Astrocyte of the spinal cord (primary cell): ENCODE data around the gene LEMD1.

Experiments
- DNase-seq: peaks from one replicate; pipeline ENCODE4 v3.0.0; 2011; ENCODE audit warnings: low read depth, low spot score
- H3K4me3 ChIP-seq: 2 replicates; pipeline ENCODE4 v1.5.1; 2011; ENCODE audit warnings: low read depth, mild to moderate bottlenecking, low read length, moderate library complexity
- in situ Hi-C: cut with HindIII; loops from 2 replicates; pipeline ENCODE4 v1.10.0; 2017; ENCODE audit warnings: low sequenced_read_pairs
- TF ChIP-seq, protein P1 (sequence below): IDR thresholded peaks from 2 replicates; pipeline ENCODE4 v1.5.1; 2012; ENCODE audit warnings: low read depth, mild to moderate bottlenecking, low read length, inconsistent platforms

LEMD1 gene

DNA sequence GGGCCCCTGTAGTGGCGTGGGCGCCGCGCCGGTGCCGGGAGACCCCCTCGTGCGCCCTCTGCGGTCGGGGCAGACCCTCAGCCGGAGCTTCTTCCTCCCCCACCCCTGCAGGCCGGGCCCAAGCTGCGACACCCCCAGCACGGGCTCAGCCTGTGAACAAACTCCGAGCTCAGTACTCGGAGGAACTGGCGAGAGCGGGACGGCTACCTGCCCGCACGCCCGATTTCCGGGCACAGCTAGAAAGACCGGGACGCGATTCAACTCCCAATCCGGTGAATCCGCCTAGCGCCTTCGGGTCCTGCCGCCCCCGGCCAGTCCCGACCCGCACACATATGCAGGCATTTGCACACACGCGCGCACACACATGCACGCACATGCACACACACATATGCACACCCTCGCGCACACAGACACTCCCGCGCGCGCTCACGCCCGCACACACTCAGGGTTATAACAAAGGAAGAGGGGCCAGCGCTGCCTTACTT, 34.6 kb upstream of the LEMD1 start:
- TF ChIP-seq, protein P1, sequence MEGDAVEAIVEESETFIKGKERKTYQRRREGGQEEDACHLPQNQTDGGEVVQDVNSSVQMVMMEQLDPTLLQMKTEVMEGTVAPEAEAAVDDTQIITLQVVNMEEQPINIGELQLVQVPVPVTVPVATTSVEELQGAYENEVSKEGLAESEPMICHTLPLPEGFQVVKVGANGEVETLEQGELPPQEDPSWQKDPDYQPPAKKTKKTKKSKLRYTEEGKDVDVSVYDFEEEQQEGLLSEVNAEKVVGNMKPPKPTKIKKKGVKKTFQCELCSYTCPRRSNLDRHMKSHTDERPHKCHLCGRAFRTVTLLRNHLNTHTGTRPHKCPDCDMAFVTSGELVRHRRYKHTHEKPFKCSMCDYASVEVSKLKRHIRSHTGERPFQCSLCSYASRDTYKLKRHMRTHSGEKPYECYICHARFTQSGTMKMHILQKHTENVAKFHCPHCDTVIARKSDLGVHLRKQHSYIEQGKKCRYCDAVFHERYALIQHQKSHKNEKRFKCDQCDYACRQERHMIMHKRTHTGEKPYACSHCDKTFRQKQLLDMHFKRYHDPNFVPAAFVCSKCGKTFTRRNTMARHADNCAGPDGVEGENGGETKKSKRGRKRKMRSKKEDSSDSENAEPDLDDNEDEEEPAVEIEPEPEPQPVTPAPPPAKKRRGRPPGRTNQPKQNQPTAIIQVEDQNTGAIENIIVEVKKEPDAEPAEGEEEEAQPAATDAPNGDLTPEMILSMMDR: no peak
- H3K4me3 ChIP-seq: no peak overlapping the region
- in situ Hi-C loops: no loop called here
- no peak for DNase-seq

DNA sequence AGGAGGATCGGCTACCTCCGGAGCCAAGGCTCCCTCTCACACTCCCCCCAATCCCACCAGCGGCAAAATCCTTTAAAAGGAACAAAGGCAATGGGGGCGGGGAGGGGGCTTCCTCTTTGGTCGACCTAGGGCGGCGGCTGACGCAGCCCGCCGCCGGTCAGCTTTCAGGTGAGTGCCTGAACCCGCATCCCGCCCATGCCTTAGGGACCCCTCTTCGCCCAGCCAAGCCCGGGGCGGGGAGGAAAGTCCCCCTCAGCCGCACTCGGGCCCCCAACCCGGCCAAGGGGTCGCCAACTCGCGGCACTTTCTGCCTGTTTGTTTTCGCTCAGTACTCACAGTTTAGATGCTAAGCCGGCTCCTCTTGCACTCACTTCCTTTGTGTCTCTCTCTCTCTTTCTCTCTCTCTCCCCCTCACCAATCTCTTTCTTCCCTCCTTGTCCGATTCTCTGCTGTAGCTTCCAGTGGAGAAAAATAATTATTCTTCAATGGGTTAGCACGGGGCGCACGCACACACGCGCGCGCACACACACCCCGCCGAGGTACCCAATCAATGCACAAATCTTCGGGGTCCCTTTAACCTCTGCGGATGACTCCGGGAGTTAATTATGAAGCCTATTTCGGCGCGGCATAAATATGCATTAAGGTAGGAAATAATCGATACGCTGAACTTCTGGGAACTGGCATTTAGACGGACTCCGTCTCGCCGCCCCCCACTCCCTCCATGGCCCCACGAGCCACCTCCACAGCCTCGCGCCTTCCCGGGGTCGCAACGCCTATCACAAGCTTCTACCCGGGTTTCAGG, 33.9 kb upstream of the LEMD1 start, which contains the start of gene BLACAT1:
TSS of gene BLACAT1 (minus strand) at position 465 of the 802 bp plus-strand sequence.
- in situ Hi-C loops: no loop called here
- TF ChIP-seq, protein P1: no peak
- DNase-seq: no peak
- H3K4me3 ChIP-seq: no peak within 1 kb of the TSS

DNA sequence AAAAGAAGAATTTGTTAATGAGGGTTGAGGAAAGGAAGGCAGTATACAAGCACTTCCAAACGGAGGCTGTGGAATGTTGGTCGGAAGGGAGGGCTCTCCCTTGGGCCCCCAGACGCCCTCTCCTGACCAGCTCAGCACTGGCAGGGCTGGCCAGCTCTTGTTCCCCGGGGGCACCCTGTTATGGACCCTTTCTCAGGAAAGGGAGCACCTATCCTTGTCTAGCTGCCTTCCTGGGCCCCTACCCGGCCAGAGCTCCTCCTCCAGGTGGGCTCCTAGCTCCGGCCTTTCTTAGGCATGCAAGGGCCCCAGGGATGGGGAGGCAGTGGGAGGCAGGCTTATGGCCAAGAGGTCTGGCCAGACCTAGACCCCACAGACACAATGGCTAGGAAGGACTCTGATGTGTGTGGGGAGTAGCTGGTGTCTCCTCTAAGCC, 33.1 kb upstream of the LEMD1 start:
- in situ Hi-C loops: no loop called here
- no peak overlapping the region for H3K4me3 ChIP-seq
- DNase-seq: no peak
- TF ChIP-seq, protein P1: no peak

DNA sequence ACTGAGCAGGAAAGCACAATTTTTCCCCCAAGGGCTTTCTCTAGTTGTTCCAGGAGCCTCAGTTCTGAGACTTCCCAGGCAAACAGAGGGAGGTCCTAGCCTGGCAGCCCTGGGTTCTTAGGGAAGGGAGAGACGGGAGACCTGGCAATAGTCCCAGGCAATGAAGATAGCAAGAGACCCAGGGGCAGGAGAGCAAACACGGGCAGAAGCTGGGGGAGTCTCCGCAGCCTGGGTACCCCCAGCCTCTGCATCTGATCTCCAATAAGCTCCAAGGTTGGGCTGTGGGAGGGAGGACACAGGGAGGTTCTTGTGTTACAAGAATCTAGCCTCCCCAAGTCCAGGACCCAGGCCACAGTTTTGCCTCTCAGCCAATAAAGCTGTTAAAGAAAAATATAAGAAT, 31.6 kb upstream of the LEMD1 start:
- H3K4me3 ChIP-seq: no peak overlapping the region

DNA sequence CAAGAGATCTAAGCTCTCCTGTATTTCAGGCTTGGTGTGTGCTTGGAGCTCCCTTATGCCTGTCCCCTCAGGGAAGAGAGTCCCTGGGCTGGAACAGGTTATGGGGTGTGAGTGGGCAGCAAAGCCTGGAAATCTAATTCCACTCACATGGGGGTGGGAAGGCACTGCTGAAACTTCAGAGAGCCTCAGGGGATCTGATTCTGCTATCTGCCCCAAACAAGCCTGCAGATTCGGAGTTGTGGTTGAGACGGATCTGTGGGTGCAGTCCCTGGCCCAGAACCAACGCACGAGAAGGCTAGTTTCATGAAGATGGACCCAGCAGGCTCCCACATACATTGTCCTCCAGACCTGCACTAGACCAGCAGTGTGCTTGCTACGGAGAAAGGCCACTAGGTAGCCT, 31.1 kb upstream of the LEMD1 start:
- H3K4me3 ChIP-seq: no peak overlapping the region
- no peak for DNase-seq
- TF ChIP-seq, protein P1: no peak
- in situ Hi-C loops: no loop called here

More for the DNA sequence above, 31.6 kb upstream of the LEMD1 start:
- DNase-seq: no peak
- TF ChIP-seq, protein P1: no peak
- in situ Hi-C loops: no loop called here

DNA sequence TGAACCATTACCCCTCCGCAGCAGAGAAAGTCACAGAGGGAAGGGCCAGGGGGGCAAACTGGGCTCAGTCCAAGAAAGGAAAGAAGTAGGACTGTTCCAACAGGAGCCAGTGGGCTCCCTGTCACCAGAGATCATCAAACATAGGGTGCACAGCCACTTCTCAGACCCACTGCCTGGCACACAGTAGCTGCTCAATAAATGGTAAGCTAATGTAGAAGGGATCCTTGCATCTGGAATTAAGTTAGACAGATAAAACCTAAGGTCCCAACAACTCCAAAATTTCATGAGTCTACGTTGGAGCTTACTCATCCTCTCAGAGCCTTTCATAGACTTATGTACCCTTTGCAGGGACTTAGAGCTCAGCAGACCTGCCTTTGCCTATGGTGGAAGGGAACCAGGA, 30.5 kb upstream of the LEMD1 start:
- in situ Hi-C loops: no loop called here
- DNase-seq: no peak
- TF ChIP-seq, protein P1: no peak
- H3K4me3 ChIP-seq: no peak overlapping the region
